ENCODE data around the gene TMED8. TPM values are rescaled to one million over a fixed set of nuclear protein-coding genes. Genes with fewer than 3 reads are reported as not detected.

TMED8 gene
- total RNA-seq, 1 donor from 2014 or later = 23.5 TPM

GRCh38 chr14:77390188-77390587, 13.3 kb upstream of the TMED8 start:
- Histone ChIP-seq H3K4me3 (no peak overlapping the region), H2AFZ (replicated peaks) (no peak overlapping the region), H3K9ac (no peak overlapping the region), H3K27ac (no peak overlapping the region), H3F3A (ENCODE audit: low read depth) (no peaks in the 10 kb centered on the region), H3K9me3 (ENCODE audit: low read depth) (no peaks in the 10 kb centered on the region), H3K4me2 (no peak overlapping the region), H3K4me1 (no peaks in the 10 kb centered on the region), H3K36me3 (no peaks in the 10 kb centered on the region), H4K20me1 (ENCODE audit: low read depth) (no peaks in the 10 kb centered on the region), H3K79me2 (ENCODE audit: low read depth) (no peaks in the 10 kb centered on the region), H3K27me3 (no peaks in the 10 kb centered on the region)
- Mint-ChIP-seq H3K4me3 (no peak overlapping the region), H3K36me3 (peaks cover 4% of the 10 kb centered on the region), H3K27me3 (ENCODE audit: insufficient read depth, low read depth) (no peaks in the 10 kb centered on the region), H3K9me3 (no peaks in the 10 kb centered on the region), H3K27ac (no peak overlapping the region), H3K4me1 (no peaks in the 10 kb centered on the region)
- no peak for DNase-seq (ENCODE audit: low spot score)
- TF ChIP-seq CTCF (IDR thresholded peaks at IDR 0.05) (no peak), EZH2phosphoT487 (IDR thresholded peaks at IDR 0.05) (no peak), EZH2 (IDR thresholded peaks at IDR 0.05) (no peak)

- H3K4me3 Mint-ChIP-seq = no peak overlapping the region
- Histone ChIP-seq H3K79me2 (ENCODE audit: low read depth) (peaks cover 18% of the 10 kb centered on the region), H3K9ac (no peak overlapping the region), H3K4me3 (no peak overlapping the region), H3K4me2 (no peak overlapping the region), H4K20me1 (ENCODE audit: low read depth) (no peaks in the 10 kb centered on the region), H3K27me3 (no peaks in the 10 kb centered on the region), H3K4me1 (peaks cover 16% of the 10 kb centered on the region), H2AFZ (replicated peaks) (no peak overlapping the region), H3F3A (ENCODE audit: low read depth) (peaks cover 5% of the 10 kb centered on the region), H3K36me3 (no peaks in the 10 kb centered on the region), H3K9me3 (ENCODE audit: low read depth) (no peaks in the 10 kb centered on the region), H3K27ac (no peak overlapping the region)
- no peak for DNase-seq (ENCODE audit: low spot score)
- peaks cover 21% of the 10 kb centered on the region for H3K4me1 Mint-ChIP-seq
- TF ChIP-seq CTCF (IDR thresholded peaks at IDR 0.05) (no peak), EZH2phosphoT487 (IDR thresholded peaks at IDR 0.05) (no peak), EZH2 (IDR thresholded peaks at IDR 0.05) (no peak)
- no peaks in the 10 kb centered on the region for H3K9me3 Mint-ChIP-seq
- H3K36me3 Mint-ChIP-seq = peaks cover 17% of the 10 kb centered on the region
- H3K27ac Mint-ChIP-seq = no peak overlapping the region
- H3K27me3 Mint-ChIP-seq (ENCODE audit: insufficient read depth, low read depth) = no peaks in the 10 kb centered on the region
Observed at GRCh38 chr14:77378701-77379100, 1.8 kb upstream of the TMED8 start.

- H3K27ac Mint-ChIP-seq = no peak overlapping the region
- H4K20me1 ChIP-seq (ENCODE audit: low read depth) = no peaks in the 10 kb centered on the region
- H3K4me3 Mint-ChIP-seq = no peak overlapping the region
- no peaks in the 10 kb centered on the region for H3K27me3 Mint-ChIP-seq (ENCODE audit: insufficient read depth, low read depth)
- H3K9me3 Mint-ChIP-seq = no peaks in the 10 kb centered on the region
- no peaks in the 10 kb centered on the region for H3K36me3 ChIP-seq
- H3K4me3 ChIP-seq = peak overlapping the region; percentile 80
- peaks cover 17% of the 10 kb centered on the region for H3K36me3 Mint-ChIP-seq
- H3K4me1 ChIP-seq = peaks cover 24% of the 10 kb centered on the region
- H3K79me2 ChIP-seq (ENCODE audit: low read depth) = peaks cover 25% of the 10 kb centered on the region
- no peaks in the 10 kb centered on the region for H3K27me3 ChIP-seq
- H3K9ac ChIP-seq = peak overlapping the region; percentile 84
- no peaks in the 10 kb centered on the region for H3K9me3 ChIP-seq (ENCODE audit: low read depth)
- H2AFZ ChIP-seq (replicated peaks) = peak overlapping the region; percentile 93
- DNase-seq (ENCODE audit: low spot score) = no peak
- H3K27ac ChIP-seq = no peak overlapping the region
- H3K4me2 ChIP-seq = peak overlapping the region; percentile 85
- H3K4me1 Mint-ChIP-seq = peaks cover 24% of the 10 kb centered on the region
- peaks cover 7% of the 10 kb centered on the region for H3F3A ChIP-seq (ENCODE audit: low read depth)
- TF ChIP-seq CTCF (IDR thresholded peaks at IDR 0.05) (no peak), EZH2phosphoT487 (IDR thresholded peaks at IDR 0.05) (no peak), EZH2 (IDR thresholded peaks at IDR 0.05) (no peak)
Observed at GRCh38 chr14:77377502-77377844, 579 bp upstream of the TMED8 start.
